HG02943 (cell line): ENCODE results near the gene SEMA4G.
"Not testable (repeated sequence)": the region's sequence is repeated elsewhere in the genome, so short reads cannot be mapped to it uniquely, and the experiment has no call there.

Experiments
- ATAC-seq: cut with Tn5 transposase; IDR thresholded peaks from one replicate; pipeline ENCODE4 v1.9.1; 2021; ENCODE audit warnings: mild to moderate bottlenecking, low read depth, moderate library complexity; ENCODE audit not compliant: unreplicated experiment

SEMA4G gene

DNA sequence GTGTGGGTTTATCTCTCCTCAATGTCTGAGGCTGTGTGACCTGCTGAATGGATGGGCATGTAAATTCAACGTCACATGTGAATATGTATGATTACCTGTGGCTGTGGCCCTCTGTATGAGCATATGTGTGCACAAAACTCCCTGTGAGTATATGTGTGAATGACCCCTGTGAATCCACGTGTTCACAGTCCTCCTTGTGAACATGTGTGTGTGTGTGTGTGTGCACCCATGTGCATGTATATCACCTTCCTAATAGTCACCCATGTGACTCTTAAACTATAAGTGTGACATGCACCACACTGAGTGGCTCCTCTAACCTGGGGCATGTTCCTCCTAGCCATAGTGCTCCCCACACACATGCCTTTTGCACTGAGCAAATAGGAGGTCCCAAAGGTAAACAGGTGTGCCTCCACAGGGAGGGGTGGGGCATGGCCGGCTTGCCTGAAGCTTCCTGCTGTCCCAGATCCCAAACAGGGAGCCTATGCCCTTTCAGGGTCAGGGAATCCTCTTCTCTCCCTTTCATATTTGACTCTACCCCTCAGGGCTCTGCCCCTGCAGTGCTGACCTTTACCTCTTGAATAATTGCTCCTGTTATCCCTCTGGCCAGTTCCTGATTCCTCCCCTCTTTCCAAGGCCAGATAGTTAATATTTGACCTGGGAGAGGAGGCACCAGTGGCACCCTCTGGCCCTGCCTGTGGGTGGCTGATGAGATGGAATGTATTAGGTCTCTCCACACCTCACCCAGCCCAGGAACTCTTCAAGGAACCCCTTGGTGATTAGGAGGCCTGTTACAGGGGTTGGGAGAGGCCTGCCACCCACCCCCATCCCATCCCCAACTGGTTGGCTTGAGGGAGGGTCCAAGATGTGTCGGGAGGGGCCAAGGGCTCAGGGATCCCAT, 1.9 kb downstream of the SEMA4G start:
- ATAC-seq, result no peak

DNA sequence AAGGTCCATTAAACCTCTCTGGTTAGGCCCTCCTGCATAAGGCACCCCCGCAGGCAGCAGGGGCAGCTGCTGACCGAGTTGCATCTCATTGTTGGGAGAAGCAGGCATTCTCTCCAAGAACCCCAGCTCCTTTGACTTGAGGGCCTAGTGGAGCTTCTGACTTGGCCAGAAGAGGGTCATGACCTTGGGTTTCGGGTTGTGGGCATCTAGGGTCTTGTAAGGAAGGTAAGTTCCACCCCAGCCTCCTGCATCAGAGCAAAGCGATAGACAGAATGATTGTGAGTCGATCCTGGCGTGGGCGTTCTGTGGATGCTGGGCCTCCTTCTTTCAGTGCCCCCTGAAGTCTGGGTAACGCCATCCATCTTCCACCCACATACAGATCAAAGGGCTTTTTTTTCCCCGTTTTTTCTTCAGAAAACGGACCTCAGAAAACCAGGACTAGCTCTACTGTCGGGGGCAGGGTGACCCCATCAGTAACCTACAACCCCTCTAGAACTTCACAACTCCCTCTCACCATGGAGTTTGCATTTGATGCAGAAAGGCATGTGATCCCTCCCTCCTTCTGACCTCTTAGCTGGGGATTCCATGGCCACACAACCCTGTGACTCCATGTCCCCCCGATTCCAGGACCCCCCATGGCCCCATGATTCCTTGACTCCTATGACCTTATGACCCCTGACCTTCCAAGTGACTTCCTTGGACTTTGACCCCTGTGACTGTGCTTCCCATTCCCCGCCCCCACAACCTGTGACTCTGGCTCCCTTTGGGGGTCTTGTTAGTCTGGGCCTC, 3.0 kb downstream of the SEMA4G start:
- no peak for ATAC-seq

DNA sequence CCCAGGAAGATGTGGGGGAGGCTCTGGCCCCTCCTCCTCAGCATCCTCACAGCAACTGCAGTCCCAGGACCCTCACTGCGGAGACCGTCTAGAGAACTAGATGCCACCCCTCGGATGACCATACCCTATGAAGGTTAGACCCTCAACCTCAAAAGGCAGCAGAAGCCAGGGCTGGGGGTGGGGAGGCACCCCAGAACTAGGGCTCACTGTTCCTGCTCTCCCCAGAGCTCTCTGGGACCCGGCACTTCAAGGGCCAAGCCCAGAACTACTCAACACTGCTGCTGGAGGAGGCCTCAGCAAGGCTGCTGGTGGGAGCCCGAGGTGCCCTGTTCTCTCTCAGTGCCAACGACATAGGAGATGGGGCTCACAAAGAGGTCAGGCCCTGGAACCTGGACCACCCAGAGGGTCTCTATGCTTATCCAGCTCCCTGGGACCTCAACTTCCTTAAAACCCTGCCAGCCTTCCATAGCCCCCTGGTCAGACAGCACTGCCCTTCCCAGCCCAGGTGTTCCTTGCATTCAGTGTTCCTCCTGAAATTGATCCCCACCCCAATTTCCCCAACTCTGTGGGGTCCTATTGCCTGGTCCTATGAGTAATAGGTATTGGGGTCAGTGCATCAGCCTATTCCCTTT, 3.7 kb downstream of the SEMA4G start:
- ATAC-seq, result no peak

DNA sequence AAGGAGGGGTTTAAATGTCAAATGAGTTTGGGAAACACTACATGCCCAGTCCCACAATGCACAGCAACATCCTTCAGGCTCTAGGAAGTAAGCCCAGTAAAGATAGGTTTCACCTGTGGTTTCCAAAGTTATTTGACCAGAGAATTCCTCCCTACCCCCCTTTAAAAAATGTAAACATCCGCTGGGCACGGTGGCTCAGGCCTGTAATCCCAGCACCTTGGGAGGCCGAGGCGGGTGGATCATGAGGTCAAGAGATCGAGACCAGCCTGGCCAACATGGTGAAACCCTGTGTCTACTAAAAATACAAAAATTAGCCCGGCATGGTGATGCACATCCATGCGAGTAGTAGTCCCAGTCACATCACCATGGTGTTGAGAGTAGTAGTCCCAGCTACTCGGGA, 6.1 kb downstream of the SEMA4G start:
- not testable (repeated sequence) for ATAC-seq

DNA sequence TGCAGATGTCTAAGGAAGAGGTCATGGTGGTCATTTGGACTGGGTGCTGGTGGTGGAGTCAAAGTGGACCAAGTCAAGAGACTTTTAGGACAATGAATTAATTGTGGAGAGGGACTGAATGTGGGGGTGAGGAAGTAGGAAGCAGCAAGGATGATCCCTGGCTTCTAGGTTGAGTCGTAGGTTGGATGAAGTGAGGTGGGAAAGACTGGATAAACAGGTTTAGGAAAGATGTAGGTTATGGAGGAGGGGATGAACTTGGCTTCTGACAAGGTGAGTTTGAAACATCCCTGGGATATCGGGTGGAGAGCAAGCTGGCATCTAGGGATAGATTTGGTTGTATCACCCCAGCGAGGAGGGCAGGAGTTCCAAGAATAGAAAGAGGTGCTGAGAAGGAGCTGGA, 7.6 kb downstream of the SEMA4G start:
- no peak for ATAC-seq

DNA sequence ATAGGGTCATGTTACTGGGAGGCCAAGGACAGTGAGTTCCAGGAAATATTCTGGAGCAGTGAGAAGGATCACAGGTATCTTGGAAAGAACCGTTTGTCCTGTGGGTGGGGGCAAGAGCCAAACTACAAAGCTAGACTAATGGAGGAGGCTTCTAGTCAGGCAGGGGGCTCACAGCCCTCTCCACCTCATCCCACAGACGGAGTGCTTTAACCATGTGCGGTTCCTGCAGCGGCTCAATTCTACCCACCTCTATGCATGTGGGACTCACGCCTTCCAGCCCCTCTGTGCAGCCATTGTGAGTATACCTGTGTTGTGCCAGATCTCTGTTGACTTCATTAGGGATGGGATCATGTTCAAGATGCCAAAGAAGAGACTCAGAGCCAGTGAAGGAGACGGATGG, 8.1 kb downstream of the SEMA4G start:
- no peak for ATAC-seq

DNA sequence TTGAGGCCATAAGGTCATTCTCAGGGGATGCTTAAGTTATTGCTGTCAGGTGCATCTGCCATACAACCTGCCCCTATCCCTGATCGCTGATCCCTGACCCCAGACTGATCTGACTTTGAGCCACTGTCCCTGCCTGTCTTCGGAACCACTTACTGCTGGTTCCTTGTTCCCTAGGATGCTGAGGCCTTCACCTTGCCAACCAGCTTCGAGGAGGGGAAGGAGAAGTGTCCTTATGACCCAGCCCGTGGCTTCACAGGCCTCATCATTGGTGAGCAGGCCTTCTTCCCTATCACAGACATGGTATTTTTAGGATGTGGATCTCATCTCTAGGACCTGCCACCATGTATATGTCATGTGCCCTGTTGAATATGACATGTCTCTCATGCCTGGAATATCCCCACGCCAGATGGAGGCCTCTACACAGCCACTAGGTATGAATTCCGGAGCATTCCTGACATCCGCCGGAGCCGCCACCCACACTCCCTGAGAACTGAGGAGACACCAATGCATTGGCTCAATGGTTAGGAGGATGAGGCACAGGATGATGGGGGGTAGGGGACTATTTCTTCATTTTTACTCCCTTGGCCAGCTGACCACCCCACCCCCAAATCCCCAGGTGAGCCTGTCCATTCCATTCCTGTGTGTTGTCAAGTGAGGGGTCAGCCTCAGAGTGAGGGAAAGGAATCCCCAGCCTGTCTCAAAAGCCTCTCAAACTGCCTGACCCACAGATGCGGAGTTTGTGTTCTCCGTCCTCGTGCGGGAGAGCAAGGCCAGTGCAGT, 9.0 kb downstream of the SEMA4G start:
- ATAC-seq, result no peak

DNA sequence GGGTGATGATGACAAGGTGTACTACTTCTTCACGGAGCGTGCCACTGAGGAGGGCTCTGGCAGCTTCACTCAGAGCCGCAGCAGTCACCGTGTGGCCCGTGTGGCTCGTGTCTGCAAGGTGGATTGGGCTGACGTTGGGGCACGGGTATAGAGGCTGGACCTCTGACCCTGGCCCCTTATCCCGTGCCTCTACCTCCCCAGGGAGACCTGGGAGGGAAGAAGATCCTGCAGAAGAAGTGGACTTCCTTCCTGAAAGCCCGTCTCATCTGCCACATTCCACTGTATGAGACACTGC, 9.5 kb downstream of the SEMA4G start:
- ATAC-seq, result no peak

DNA sequence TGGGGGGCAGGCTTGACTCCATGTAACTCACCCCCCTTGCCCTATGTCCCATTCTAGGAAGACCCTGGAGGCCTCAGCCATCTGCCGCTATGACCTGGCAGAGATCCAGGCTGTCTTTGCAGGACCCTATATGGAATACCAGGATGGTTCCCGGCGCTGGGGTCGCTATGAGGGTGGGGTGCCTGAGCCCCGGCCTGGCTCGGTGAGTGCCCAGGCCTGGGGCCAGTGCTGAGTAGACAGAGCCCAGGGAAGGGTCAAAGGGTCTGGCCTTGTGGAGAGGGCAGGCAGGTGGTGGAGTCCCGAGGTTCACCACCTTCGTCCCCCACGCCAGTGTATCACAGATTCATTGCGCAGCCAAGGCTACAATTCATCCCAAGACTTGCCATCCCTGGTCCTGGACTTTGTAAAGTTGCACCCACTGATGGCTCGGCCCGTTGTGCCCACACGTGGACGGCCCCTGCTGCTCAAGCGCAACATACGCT, 10.5 kb downstream of the SEMA4G start:
- ATAC-seq, result no peak

DNA sequence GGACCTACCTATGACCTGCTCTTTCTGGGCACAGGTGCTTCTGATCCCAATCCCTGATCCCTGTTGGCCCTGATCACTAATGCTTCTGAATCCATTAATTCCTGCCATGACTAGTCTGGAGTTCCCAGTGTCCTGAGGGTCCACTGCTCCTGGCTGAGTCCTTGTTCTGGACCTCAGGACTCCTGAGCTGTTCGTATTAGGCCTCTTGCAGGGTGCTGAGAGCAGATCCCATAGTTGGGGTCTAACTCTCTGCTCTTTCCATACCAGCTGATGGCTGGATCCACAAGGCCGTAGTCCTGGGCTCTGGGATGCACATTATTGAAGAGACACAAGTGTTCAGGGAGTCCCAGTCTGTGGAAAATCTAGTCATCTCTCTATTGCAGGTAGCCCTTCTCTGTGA, 11.0 kb downstream of the SEMA4G start:
- ATAC-seq, result no peak

DNA sequence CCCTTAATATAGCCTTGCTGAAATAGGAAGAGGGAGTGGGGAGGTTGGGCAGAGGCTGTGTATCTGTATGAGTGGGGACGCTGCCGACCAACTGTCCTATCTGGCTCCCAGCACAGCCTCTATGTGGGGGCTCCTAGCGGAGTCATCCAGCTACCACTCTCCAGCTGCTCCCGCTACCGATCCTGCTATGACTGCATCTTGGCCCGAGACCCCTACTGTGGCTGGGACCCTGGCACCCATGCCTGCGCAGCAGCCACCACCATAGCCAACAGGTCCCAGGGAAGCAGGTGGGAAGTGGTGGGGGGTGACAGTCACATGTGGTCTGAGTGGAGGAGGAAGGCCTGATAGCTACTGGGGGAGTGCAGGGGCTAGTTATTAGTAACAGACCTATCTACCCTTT, 11.4 kb downstream of the SEMA4G start:
- no peak for ATAC-seq

DNA sequence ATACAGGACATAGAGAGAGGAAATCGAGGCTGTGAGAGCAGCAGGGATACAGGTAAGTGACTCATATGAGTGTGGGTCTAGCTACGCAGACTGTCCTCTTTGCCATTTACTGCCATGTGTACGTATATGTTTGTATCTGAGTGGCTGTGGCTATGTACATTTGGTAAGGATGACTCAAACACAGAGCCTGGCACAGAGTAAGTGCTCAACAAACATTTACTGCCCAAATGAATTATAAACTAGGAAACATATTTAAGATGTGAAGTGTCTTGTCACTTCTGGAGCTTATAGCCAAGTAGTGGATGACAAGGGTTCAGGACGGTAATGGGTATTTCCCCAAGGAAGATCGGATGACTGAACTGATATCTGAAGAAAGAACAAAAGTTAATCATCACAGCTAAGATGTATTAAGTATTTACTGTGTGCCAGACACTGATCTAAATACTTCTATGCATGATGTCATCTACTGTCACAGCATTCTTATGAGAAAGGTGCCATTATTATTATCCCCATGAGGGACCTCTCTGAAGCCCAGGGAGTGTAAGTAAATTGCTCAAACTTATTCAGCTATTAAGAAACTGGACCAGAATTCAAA, 12.0 kb downstream of the SEMA4G start:
- ATAC-seq, result no peak

DNA sequence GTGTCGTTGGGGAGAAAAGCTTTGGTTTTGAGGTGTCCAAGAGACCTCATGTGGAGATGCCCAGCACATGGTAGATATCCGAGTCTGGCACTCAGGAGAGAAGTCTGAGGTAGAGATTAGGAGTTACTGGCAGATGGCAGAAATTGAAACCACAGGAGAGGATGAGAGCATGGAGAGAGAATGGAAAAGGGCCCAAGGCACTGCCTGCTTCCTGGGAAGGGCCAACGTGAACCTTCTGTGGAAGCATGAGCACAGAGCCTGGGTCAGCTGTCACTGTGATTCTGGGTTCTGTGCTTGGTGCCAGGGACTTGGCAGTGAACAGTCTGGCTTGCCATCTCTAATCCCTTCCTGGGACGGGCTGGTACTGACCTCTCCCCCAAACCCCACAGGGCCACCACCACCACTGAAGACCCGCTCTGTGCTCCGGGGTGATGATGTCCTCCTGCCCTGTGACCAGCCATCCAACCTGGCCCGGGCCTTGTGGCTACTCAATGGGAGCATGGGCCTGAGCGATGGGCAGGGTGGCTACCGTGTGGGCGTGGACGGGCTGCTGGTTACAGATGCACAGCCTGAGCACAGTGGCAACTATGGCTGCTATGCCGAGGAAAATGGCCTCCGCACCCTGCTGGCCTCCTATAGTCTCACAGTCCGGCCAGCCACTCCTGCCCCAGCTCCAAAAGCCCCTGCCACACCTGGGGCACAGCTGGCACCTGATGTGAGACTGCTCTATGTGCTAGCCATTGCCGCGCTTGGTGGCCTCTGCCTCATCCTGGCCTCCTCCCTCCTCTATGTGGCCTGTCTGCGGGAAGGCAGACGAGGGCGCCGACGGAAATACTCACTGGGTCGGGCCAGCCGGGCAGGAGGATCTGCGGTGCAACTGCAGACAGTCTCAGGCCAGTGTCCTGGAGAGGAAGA, 13.9 kb downstream of the SEMA4G start:
- no peak for ATAC-seq

DNA sequence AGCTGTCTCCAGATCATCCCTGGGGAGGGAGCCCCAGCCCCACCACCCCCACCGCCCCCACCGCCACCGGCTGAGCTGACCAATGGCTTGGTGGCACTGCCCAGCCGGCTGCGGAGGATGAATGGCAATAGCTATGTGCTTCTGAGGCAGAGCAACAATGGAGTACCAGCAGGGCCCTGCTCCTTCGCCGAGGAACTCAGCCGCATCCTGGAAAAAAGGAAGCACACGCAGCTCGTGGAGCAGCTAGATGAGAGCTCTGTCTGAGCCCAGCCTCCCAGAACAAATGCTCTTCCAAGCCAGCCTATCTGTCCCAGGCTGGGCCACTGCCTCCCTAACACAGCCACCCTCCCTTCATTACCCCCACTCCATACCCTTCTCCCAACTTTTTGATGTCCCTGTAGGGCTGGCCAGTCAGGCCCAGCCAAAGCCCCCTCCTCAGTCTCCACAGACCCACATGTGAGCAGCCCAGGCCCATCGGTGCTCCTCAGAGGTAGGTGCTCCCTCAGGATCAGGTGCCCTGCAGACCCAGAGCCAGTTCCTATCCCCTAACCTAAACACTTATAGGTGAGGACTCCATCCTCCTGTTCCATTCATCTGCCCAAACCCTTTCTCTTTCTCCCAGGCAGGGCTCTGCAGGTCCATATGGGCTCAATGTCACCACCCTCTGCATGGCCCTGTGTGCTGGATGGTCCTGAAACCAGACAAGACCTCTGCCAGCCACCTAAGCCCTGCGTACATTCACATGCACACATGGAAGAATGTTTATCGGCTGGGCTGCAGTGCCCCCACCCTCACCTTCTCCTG, 14.8 kb downstream of the SEMA4G start:
- ATAC-seq, result no peak

DNA sequence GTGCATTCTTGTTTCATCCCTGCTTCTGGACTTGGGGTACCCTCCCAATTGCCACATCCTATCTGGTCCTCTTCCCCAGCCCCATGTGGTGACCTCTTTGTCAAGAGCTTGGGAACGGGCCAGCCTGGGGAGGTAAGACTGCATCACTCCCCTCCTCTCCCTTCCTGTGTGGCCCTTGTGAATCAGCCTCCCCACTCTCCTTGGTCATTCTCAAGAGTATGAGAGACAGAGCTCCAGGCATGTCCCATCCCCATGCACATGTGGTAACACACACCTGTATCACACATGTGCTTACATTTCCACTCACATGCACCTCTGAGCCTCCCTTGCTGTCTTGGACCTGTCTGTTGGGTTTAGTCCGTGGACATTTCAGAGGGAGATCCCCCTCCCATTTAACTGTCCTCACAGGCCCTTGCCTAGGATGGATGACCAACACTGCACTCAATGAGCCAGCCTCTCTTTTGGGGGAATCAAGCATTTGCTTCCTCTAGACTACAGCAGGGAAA, 15.4 kb downstream of the SEMA4G start:
- ATAC-seq, result no peak

DNA sequence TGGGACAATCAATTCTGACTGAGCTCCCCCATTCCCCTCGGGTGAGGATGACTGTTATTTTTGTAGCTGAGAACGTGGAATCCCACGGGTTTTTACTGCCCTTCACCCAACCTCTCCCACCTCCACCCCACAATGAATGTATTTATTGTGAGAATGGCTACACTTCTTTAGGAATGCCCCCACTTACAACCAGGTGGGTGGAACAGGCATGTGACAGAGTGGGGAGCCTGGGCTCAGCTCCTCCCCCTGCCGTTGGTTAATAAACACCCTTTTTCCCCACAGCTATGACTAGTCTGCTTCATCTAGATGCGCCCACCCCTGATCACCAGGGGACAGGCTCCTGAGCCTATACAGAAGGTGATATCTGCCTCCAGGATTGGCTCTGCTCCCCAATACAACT, 16.0 kb downstream of the SEMA4G start:
- ATAC-seq, result no peak

DNA sequence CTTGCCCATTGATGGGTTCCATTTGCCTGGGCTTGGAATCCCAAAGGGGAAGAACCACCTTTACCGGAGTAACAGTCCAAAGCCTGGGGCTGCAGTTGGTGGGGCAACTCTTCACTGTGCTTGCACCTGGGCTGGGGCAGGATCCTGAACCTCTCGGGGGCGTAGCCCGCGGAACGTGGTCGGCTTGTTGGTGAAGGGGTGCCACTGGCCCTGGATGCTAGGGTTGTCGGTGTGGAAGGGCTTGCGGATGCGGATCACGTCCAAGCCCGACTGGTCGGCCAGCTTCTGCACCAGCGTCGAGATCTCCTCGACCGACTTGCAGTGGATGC, 17.3 kb downstream of the SEMA4G start:
- no peak for ATAC-seq

DNA sequence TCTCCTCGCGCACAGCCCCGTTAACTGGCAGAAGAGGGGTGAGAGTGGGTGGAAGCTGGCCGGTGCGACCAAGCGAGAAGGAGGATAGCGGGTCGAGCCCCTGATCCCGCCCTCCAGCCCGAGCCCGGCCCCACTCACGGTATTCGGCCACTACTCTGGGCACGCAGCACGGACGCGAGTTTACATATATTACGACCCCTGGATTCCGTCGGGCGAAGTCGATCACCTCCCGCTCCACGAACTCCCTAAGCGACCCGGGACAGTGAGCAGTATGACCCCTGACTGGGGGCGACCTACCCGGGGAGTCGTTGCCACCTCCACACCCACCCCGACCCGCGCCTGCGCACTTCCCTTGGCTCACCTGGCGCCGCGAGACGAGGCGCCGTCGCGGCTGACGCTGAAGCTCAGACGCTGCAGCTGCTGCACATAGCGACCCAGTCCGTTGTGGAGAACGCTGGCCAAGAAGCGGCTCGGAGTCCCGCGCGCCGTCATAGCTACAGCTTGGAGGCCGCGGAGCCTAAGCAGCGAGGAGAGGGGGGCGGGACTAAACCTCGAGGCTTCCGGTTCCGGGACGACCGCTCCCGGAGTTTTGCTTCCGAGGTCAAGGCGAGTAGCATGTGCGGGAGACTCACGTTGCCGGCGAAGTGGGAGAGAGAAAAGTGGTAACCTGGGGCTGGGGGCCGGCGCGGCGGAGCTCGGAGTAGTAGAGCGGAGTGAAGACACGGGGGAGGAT, 17.8 kb downstream of the SEMA4G start, which contains the start of the genes MRPL43 and TWNK:
Gene MRPL43 (minus strand): TSS at position 546 of the 733 bp plus-strand sequence. CDS start 54 bp downstream, at position 492.
Gene TWNK (plus strand): TSS at position 592 of the 733 bp plus-strand sequence. CDS start 668 bp downstream, outside the sequence.
- peak; percentile 80 for ATAC-seq
